ENCODE data around the gene SALL1. TPM values are rescaled to one million over a fixed set of nuclear protein-coding genes. Genes with fewer than 3 reads are reported as not detected.

The SALL1 gene
- polyA plus RNA-seq, 1 experiment: 9.9 TPM

GRCh38 chr16:51138178-51138577 is 12.9 kb downstream of the SALL1 start:
- Histone ChIP-seq H3K27ac (ENCODE audit: low read depth, low read length) (no peak overlapping the region), H3K9me3 (ENCODE audit: control insufficient read depth, insufficient read depth, low read length) (peaks cover 3% of the 10 kb centered on the region; the same call in 1 of the 2 replicates), H3K27me3 (ENCODE audit: control insufficient read depth, insufficient read depth, low read length) (no peaks in the 10 kb centered on the region), H3K4me3 (ENCODE audit: low read depth, low read length) (no peak overlapping the region)
- POLR2A ChIA-PET: no interaction called here
- TF ChIP-seq, protein P1, sequence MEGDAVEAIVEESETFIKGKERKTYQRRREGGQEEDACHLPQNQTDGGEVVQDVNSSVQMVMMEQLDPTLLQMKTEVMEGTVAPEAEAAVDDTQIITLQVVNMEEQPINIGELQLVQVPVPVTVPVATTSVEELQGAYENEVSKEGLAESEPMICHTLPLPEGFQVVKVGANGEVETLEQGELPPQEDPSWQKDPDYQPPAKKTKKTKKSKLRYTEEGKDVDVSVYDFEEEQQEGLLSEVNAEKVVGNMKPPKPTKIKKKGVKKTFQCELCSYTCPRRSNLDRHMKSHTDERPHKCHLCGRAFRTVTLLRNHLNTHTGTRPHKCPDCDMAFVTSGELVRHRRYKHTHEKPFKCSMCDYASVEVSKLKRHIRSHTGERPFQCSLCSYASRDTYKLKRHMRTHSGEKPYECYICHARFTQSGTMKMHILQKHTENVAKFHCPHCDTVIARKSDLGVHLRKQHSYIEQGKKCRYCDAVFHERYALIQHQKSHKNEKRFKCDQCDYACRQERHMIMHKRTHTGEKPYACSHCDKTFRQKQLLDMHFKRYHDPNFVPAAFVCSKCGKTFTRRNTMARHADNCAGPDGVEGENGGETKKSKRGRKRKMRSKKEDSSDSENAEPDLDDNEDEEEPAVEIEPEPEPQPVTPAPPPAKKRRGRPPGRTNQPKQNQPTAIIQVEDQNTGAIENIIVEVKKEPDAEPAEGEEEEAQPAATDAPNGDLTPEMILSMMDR (IDR thresholded peaks at IDR 0.05; ENCODE audit: low read depth, low read length): no peak
- CTCF ChIA-PET: no interaction called here
- no peak for DNase-seq (ENCODE audit: low read depth, low spot score)

- POLR2A ChIA-PET: no interaction called here
- DNase-seq (ENCODE audit: low read depth, low spot score): no peak
- CTCF ChIA-PET: interaction anchor here (1.1 kb wide), 1 partner anchor 9 kb away, joined by 4 read pairs; no protein-coding TSS in a partner anchor
Observed at GRCh38 chr16:51137097-51137496, 14.0 kb downstream of the SALL1 start.

DNA sequence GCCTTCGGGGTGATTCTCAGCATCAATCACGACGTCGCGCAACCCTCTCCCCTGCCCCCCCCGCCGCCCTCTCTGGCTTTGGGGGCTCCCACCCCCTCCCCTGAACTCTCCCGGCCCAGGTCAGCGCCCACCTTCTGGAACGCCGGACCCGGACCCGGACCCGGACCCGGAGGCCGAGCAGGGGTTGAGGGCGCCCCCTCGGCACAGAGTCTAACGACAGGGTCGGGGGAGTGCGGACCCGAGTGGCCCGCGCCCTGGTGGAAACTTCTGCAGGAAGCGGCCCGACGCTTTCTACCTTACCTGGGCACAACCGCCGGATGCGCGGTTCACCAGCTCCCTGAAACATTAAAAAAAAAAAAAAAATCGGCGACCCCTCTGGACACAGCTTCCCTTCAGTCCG is 16.2 kb downstream of the SALL1 start:
- ChIA-PET CTCF (interaction anchor here (0.7 kb wide), 1 partner anchor 627 kb away, joined by 3 read pairs; no protein-coding TSS in a partner anchor), POLR2A (no interaction called here)
- H3K9me3 ChIP-seq (ENCODE audit: control insufficient read depth, insufficient read depth, low read length): no peaks in the 10 kb centered on the region; the same call in 1 of the 2 replicates
- H3K4me3 ChIP-seq (ENCODE audit: low read depth, low read length): no peak overlapping the region
- no peak overlapping the region for H3K27ac ChIP-seq (ENCODE audit: low read depth, low read length)
- no peaks in the 10 kb centered on the region for H3K27me3 ChIP-seq (ENCODE audit: control insufficient read depth, insufficient read depth, low read length)
- TF ChIP-seq, protein P1 (IDR thresholded peaks at IDR 0.05; ENCODE audit: low read depth, low read length): no peak
- DNase-seq (ENCODE audit: low read depth, low spot score): no peak

More at GRCh38 chr16:51137097-51137496, 14.0 kb downstream of the SALL1 start:
- TF ChIP-seq, protein P1 (IDR thresholded peaks at IDR 0.05; ENCODE audit: low read depth, low read length): no peak
- Histone ChIP-seq H3K4me3 (ENCODE audit: low read depth, low read length) (no peak overlapping the region), H3K9me3 (ENCODE audit: control insufficient read depth, insufficient read depth, low read length) (peaks cover 3% of the 10 kb centered on the region; the same call in 1 of the 2 replicates), H3K27ac (ENCODE audit: low read depth, low read length) (no peak overlapping the region), H3K27me3 (ENCODE audit: control insufficient read depth, insufficient read depth, low read length) (no peaks in the 10 kb centered on the region)

- CTCF ChIA-PET: interaction anchor here (0.7 kb wide), 1 partner anchor 627 kb away, joined by 3 read pairs; no protein-coding TSS in a partner anchor
- DNase-seq (ENCODE audit: low read depth, low spot score): no peak
- POLR2A ChIA-PET: no interaction called here
- Histone ChIP-seq H3K9me3 (ENCODE audit: control insufficient read depth, insufficient read depth, low read length) (no peaks in the 10 kb centered on the region; the same call in 1 of the 2 replicates), H3K27ac (ENCODE audit: low read depth, low read length) (no peak overlapping the region), H3K27me3 (ENCODE audit: control insufficient read depth, insufficient read depth, low read length) (no peaks in the 10 kb centered on the region), H3K4me3 (ENCODE audit: low read depth, low read length) (0 out of 2 replicates have a peak overlapping the region, but pooled peaks have one; percentile 20)
- TF ChIP-seq, protein P1 (IDR thresholded peaks at IDR 0.05; ENCODE audit: low read depth, low read length): no peak
Observed at GRCh38 chr16:51134269-51134812, 16.7 kb downstream of the SALL1 start.

DNA sequence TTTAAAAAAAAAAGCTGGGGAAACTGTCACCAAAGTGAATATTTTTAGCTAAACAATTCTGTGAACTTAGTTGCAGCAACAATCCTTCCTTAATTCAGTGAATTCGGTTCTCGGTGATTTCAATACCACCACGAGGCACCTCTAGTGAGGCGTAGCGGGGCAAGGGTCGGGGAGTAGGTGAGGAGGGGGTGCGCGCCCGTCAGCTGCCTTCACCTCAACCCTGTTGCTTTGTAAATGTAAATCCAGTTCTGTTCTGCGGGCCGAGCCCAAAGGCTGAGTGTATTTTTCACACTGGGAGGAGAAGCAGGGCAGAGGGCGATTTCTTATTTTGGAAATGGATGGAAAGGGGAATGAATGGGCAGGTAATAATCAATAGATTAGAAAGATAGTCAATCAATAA is 17.4 kb downstream of the SALL1 start:
- no peak for DNase-seq (ENCODE audit: low read depth, low spot score)
- ChIA-PET POLR2A (no interaction called here), CTCF (interaction anchor here (1.2 to 1.5 kb wide), 2 partner anchors 327 to 685 kb away, joined by 4 to 5 read pairs; no protein-coding TSS in a partner anchor)
- Histone ChIP-seq H3K27ac (ENCODE audit: low read depth, low read length) (no peak overlapping the region), H3K9me3 (ENCODE audit: control insufficient read depth, insufficient read depth, low read length) (no peaks in the 10 kb centered on the region; the same call in 1 of the 2 replicates), H3K4me3 (ENCODE audit: low read depth, low read length) (no peak overlapping the region), H3K27me3 (ENCODE audit: control insufficient read depth, insufficient read depth, low read length) (no peaks in the 10 kb centered on the region)
- TF ChIP-seq, protein P1 (IDR thresholded peaks at IDR 0.05; ENCODE audit: low read depth, low read length): no peak
